Muscle layer of colon (tissue), 2 donors: Measurements from ENCODE around the gene CDS2.

Source experiments
- H3K27ac ChIP-seq: one replicate; pipeline ENCODE4 v1.7.0; 2013; ENCODE audit warnings: low read depth, mild to moderate bottlenecking, low read length, moderate library complexity
- H3K27me3 ChIP-seq, 2 donors: one replicate each; pipeline ENCODE4 v1.7.0; 2013; ENCODE audit warnings: low read length in 2 of 2, mild to moderate bottlenecking in 2 of 2; ENCODE audit not compliant: insufficient read depth in 2 of 2, control insufficient read depth in 1 of 2
- H3K36me3 ChIP-seq: one replicate; pipeline ENCODE4 v1.7.0; 2013; ENCODE audit warnings: mild to moderate bottlenecking, low read length; ENCODE audit not compliant: insufficient read depth
- H3K4me1 ChIP-seq: one replicate; pipeline ENCODE4 v1.7.0; 2013; ENCODE audit warnings: mild to moderate bottlenecking, low read length; ENCODE audit not compliant: insufficient read depth
- H3K4me3 ChIP-seq, 2 donors: one replicate each; pipeline ENCODE4 v1.7.0; 2013; ENCODE audit warnings: low read length in 2 of 2, low read depth in 1 of 2, mild to moderate bottlenecking in 1 of 2, moderate library complexity in 1 of 2
- H3K9ac ChIP-seq: one replicate; pipeline ENCODE4 v1.7.0; 2013; ENCODE audit warnings: low read length
- H3K9me3 ChIP-seq: one replicate; pipeline ENCODE4 v1.7.0; 2013; ENCODE audit warnings: mild to moderate bottlenecking, low read length
- donor health status: abdominal sarcoma.
- donor health status: Adenocarcinoma of cecum.

CDS2 gene

GRCh38 chr20:5119435-5120184 lies 7.2 kb upstream of the CDS2 start, which contains the start of gene PCNA:
PCNA (minus strand) TSS chr20:5119958; CDS start chr20:5119798, 160 bp downstream.
- H3K9ac ChIP-seq = peak within 1 kb of the TSS; percentile 72
- H3K9me3 ChIP-seq = no peaks in the 10 kb centered on the region
- peaks cover 14% of the 10 kb centered on the region for H3K4me1 ChIP-seq
- H3K27me3 ChIP-seq = no peaks in the 10 kb centered on the region
- peak within 1 kb of the TSS; percentile 67 to 99 for H3K4me3 ChIP-seq
- peaks cover 12% of the 10 kb centered on the region for H3K36me3 ChIP-seq
- H3K27ac ChIP-seq = peak within 1 kb of the TSS; percentile 92

- peaks cover 11% of the 10 kb centered on the region for H3K36me3 ChIP-seq
- no peaks in the 10 kb centered on the region for H3K27me3 ChIP-seq
- H3K9ac ChIP-seq = peak overlapping the region; percentile 68
- H3K27ac ChIP-seq = peak overlapping the region; percentile 81
- peak overlapping the region; percentile 28 to 99 for H3K4me3 ChIP-seq
- peaks cover 14% of the 10 kb centered on the region for H3K4me1 ChIP-seq
- H3K9me3 ChIP-seq = no peaks in the 10 kb centered on the region
Measured at GRCh38 chr20:5120185-5120476, 6.7 kb upstream of the CDS2 start.

- Histone ChIP-seq H3K36me3 (no peaks in the 10 kb centered on the region), H3K27ac (no peak overlapping the region), H3K9me3 (no peaks in the 10 kb centered on the region), H3K27me3 (no peaks in the 10 kb centered on the region), H3K4me3 (no peak overlapping the region), H3K4me1 (peaks cover 20% of the 10 kb centered on the region), H3K9ac (no peak overlapping the region)
Measured at GRCh38 chr20:5122873-5123260, 3.9 kb upstream of the CDS2 start.

- Histone ChIP-seq H3K4me1 (peaks cover 25% of the 10 kb centered on the region), H3K27me3 (no peaks in the 10 kb centered on the region), H3K9me3 (no peaks in the 10 kb centered on the region), H3K27ac (peak overlapping the region; percentile 96), H3K4me3 (peak overlapping the region; percentile 82 to 88), H3K36me3 (no peaks in the 10 kb centered on the region), H3K9ac (peak overlapping the region; percentile 90)
Measured at GRCh38 chr20:5127204-5127858, 523 bp downstream of the CDS2 start.

- H3K4me1 ChIP-seq = peaks cover 25% of the 10 kb centered on the region
- H3K4me3 ChIP-seq = peak overlapping the region; percentile 82 to 88
- peak overlapping the region; percentile 96 for H3K27ac ChIP-seq
- H3K27me3 ChIP-seq = no peaks in the 10 kb centered on the region
- peak overlapping the region; percentile 90 for H3K9ac ChIP-seq
- H3K9me3 ChIP-seq = no peaks in the 10 kb centered on the region
- H3K36me3 ChIP-seq = no peaks in the 10 kb centered on the region
Measured at GRCh38 chr20:5127859-5128424, 1.1 kb downstream of the CDS2 start.

- H3K9me3 ChIP-seq = no peaks in the 10 kb centered on the region
- no peak overlapping the region for H3K4me3 ChIP-seq
- H3K27ac ChIP-seq = no peak overlapping the region
- H3K36me3 ChIP-seq = no peaks in the 10 kb centered on the region
- peaks cover 25% of the 10 kb centered on the region for H3K4me1 ChIP-seq
- H3K27me3 ChIP-seq = no peaks in the 10 kb centered on the region
- H3K9ac ChIP-seq = no peak overlapping the region
Measured at GRCh38 chr20:5128886-5129285, 2.1 kb downstream of the CDS2 start.

GRCh38 chr20:5131502-5131901 lies 4.7 kb downstream of the CDS2 start:
- no peak overlapping the region for H3K4me3 ChIP-seq
- no peaks in the 10 kb centered on the region for H3K27me3 ChIP-seq
- H3K27ac ChIP-seq = no peak overlapping the region
- no peaks in the 10 kb centered on the region for H3K9me3 ChIP-seq
- peaks cover 36% of the 10 kb centered on the region for H3K4me1 ChIP-seq
- no peak overlapping the region for H3K9ac ChIP-seq
- H3K36me3 ChIP-seq = no peaks in the 10 kb centered on the region

- no peak overlapping the region for H3K4me3 ChIP-seq
- no peaks in the 10 kb centered on the region for H3K27me3 ChIP-seq
- H3K9me3 ChIP-seq = no peaks in the 10 kb centered on the region
- no peak overlapping the region for H3K9ac ChIP-seq
- H3K27ac ChIP-seq = no peak overlapping the region
- peaks cover 25% of the 10 kb centered on the region for H3K4me1 ChIP-seq
- H3K36me3 ChIP-seq = no peaks in the 10 kb centered on the region
Measured at GRCh38 chr20:5133998-5134397, 7.2 kb downstream of the CDS2 start.

- H3K9ac ChIP-seq = no peak overlapping the region
- no peaks in the 10 kb centered on the region for H3K27me3 ChIP-seq
- H3K4me1 ChIP-seq = peaks cover 31% of the 10 kb centered on the region
- H3K4me3 ChIP-seq = no peak overlapping the region
- no peak overlapping the region for H3K27ac ChIP-seq
- H3K9me3 ChIP-seq = no peaks in the 10 kb centered on the region
- H3K36me3 ChIP-seq = no peaks in the 10 kb centered on the region
Measured at GRCh38 chr20:5135363-5136012, 8.7 kb downstream of the CDS2 start.

- no peaks in the 10 kb centered on the region for H3K9me3 ChIP-seq
- no peaks in the 10 kb centered on the region for H3K36me3 ChIP-seq
- no peak overlapping the region for H3K27ac ChIP-seq
- no peak overlapping the region for H3K4me3 ChIP-seq
- H3K27me3 ChIP-seq = no peaks in the 10 kb centered on the region
- peaks cover 36% of the 10 kb centered on the region for H3K4me1 ChIP-seq
- H3K9ac ChIP-seq = no peak overlapping the region
Measured at GRCh38 chr20:5136096-5136495, 9.3 kb downstream of the CDS2 start.

- H3K4me1 ChIP-seq = peaks cover 37% of the 10 kb centered on the region
- H3K36me3 ChIP-seq = no peaks in the 10 kb centered on the region
- H3K27ac ChIP-seq = no peak overlapping the region
- no peaks in the 10 kb centered on the region for H3K27me3 ChIP-seq
- no peak overlapping the region for H3K9ac ChIP-seq
- no peak overlapping the region for H3K4me3 ChIP-seq
- H3K9me3 ChIP-seq = no peaks in the 10 kb centered on the region
Measured at GRCh38 chr20:5140195-5140594, 13.4 kb downstream of the CDS2 start.
